A549 treated with ZK216348 at 1 μM for 4 hours (cell line): ENCODE data around the gene KBTBD13. TPM values are rescaled to one million over a fixed set of nuclear protein-coding genes. Genes with fewer than 3 reads are reported as not detected.

Source experiments
- total RNA-seq: library from RNA; stranded (reverse); fragments of 200-300 nt; extraction: Qiagen RNA extraction; gene quantifications from 5 replicates; pipeline ENCODE4 v1.2.3, GENCODE V29; 2022; ENCODE audit warnings: low read depth

KBTBD13 gene
- not detected in 5 replicates for total RNA-seq

DNA sequence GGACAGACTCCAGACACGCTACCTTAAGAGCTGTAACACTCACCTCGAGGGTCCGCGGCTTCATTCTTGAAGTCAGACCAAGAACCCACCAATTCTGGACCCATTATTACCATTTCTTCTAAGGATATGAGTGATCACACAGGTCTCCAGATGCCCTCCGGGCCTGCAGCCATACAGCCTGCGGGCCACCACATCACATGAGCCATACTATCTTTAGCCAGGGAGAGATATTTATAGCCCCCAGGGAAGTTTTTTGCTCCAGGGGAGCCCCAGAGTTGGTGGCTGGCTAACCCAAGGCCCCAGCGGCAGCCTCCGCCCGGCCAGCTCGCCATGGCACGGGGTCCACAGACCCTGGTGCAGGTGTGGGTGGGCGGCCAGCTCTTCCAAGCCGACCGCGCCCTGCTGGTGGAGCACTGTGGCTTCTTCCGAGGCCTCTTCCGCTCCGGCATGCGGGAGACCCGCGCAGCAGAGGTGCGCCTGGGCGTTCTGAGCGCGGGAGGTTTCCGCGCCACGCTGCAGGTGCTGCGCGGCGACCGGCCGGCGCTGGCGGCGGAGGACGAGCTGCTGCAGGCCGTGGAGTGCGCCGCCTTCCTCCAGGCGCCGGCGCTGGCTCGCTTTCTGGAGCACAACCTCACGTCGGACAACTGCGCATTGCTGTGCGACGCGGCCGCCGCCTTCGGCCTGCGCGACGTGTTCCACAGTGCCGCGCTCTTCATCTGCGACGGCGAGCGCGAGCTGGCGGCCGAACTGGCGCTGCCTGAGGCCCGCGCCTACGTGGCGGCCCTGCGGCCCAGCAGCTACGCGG lies at the start of gene KBTBD13:
TSS of gene KBTBD13 (plus strand) at position 261 of the 805 bp plus-strand sequence. CDS start at position 331, 70 bp downstream.

DNA sequence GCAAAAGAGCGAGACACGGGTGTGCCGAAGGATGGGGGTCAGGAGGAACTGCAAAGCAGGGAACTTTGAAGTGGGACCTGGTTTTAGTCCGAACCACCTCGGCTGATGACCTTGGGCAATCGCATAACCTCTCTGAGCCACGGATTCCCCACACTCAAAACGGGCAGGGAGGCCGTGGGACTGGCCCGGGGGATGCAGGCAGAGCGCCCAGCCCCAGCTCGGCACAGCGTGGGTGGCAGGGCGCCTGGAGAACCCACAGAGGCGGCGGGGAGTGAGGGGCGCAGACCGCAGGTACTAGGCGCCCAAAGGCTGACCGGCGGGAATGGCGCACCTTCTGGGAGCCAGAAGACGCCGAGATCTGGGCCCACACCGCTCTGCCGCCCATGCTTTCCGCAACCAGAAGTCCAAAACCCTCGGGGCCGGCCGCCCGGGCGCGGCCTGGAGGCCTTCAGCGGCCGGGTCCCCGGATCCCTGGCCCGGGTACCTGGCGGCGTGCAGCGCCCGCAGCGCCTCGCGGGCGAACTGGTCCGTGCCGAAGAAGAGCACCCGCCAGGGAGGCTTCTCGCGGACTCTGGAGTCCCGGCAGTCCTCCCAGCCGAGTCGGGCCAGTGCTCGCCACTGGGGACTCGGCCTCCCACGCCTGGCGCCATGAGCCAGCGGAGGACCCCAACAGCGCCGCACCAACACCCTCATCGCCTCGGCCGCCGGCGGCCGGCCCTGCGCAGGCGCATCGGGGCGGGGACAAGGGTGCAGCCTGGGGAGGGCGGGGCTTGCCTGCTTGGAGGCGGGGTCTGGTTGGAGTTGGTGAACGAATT lies 47.4 kb upstream of the KBTBD13 start, which contains the start of gene MTFMT:
TSS of gene MTFMT (minus strand) at position 719 of the 815 bp plus-strand sequence. CDS start at position 693, 26 bp downstream.

DNA sequence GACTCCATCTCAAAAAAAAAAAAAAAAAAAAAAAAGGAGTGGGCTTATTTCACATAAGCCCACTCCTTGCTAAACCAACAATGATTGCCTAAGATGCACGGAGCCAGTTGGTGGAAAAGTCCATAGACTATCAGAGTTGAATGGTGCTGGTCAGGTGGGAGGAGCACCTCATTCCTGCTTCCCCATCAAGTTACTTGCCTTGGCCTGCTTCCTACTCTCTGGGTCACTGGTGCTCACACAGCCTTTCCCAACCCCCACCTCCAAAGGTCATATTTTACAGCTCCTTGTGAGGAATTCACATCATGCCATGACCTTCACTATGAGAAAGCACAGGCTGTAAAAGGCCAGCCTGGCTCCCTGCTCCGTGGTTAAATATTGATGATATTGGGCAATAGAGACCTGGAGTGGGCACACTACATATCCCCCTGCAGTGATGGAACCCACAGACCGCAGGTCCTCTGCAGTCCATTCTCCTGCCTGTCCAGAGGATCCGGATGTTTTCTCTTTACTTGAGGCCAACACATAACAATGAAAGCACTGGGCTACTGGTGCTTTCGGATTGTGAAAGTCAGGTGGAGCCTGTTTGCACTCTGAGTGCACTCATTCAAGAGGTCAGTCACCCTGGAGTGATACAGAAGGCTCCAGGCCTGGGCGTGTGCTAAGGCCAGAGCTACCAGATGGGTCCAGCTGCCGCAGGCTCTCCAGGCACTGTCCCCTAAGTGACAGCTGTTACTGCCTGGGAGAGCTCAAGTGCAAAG lies 31.6 kb upstream of the KBTBD13 start, which contains the start of gene SLC51B:
TSS of gene SLC51B (plus strand) at position 664 of the 758 bp plus-strand sequence. CDS start 4,618 bp downstream, outside the sequence.

DNA sequence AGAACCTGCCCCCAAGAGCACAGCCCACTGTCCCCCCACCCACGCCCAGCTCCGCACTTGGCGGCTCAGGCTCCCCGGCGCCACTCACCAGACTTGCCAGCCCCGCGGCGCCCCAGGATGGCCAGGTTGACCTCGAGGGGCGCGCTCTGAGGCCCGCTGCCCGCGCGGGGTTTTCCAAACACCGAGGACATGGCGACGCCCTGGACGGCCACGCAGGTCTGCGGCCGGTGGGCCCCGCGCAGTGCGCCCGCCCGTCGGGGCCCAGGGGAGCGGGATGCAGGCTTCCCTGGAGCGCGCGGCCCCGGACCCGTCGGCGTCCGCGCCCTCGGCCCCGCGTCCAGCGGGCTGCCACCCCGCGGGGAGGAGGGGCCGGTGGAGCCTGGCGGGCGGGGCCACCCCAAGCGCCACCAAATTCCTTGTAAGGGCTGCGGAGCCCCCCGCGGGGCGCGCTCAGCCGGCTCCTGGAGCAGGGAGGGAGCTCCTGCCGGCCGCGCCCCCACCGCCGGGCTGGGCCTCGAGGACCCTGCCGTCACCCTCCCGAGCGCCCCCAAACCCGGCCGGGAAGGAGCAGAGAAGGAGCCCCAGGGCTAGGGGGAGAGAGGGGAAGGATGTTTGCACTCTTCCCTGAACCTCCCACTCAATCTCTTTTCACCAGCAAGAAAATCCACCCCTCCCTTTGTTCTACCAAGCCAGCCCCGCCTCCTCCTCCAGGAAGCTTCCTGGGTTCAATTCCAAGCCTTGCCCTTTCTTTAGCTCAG lies 8.7 kb upstream of the KBTBD13 start, which contains the start of gene RASL12:
TSS of gene RASL12 (minus strand) at position 347 of the 758 bp plus-strand sequence. CDS start at position 191, 156 bp downstream.

DNA sequence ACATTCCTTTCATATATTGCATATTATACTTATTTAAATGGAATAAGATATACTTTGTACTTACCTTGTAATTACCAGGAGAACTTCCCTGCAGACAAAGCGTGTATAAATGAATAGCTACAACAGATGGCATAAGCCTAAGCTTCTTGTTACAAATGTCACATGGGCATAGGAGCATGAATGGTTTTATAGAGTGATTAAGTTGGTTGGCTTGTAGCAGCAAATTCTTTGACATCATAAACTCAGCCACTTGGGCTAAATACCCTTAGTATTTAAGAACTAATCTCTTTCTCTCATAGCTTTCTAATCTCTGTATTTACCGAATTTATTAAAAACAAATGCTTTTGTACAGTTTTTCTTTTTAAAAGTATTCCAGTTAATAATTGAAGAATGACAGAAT lies 38.5 kb downstream of the KBTBD13 start, which contains the start of gene UBAP1L:
TSS of gene UBAP1L (minus strand) at position 115 of the 400 bp plus-strand sequence. CDS start 8,985 bp downstream, outside the sequence.

Other genes starting within 250 kb of the KBTBD13 start
- 5.1 to 6.1 TPM (median 5.9 TPM) in 5 replicates for gene PLEKHO2, start 234.8 kb upstream of the KBTBD13 start, total RNA-seq
- gene ANKDD1A, start 164.8 kb upstream of the KBTBD13 start, total RNA-seq: 1.4 to 2.0 TPM (median 1.7 TPM) in 5 replicates
- 114 to 131 TPM (median 120 TPM) in 5 replicates for gene SPG21, start 86.8 kb upstream of the KBTBD13 start, total RNA-seq
- 22.3 to 33.7 TPM (median 26.3 TPM) in 5 replicates for gene MTFMT, start 47.1 kb upstream of the KBTBD13 start, total RNA-seq
- 13.1 to 18.9 TPM (median 15.7 TPM) in 5 replicates for gene SLC51B, start 31.4 kb upstream of the KBTBD13 start, total RNA-seq
- 0.08 to 0.19 TPM (median 0.15 TPM) in 5 replicates for gene RASL12, start 8.8 kb upstream of the KBTBD13 start, total RNA-seq
- gene UBAP1L, start 38.5 kb downstream of the KBTBD13 start, total RNA-seq: 0.29 to 1.3 TPM (median 0.88 TPM) in 5 replicates
- 22.0 to 29.0 TPM (median 28.4 TPM) in 5 replicates for gene PDCD7, start 57.1 kb downstream of the KBTBD13 start, total RNA-seq
- gene CLPX, start 108.6 kb downstream of the KBTBD13 start, total RNA-seq: 42.7 to 63.1 TPM (median 53.0 TPM) in 5 replicates
- 0.07 to 0.09 TPM (median 0.08 TPM) in 5 replicates for gene CILP, start 134.7 kb downstream of the KBTBD13 start, total RNA-seq
- 9.2 to 10.9 TPM (median 10.3 TPM) in 5 replicates for gene PARP16, start 210.1 kb downstream of the KBTBD13 start, total RNA-seq
- not detected in 5 replicates for gene RNU5A-1, start 219.3 kb downstream of the KBTBD13 start, total RNA-seq
- gene RNU5B-1, start 227.9 kb downstream of the KBTBD13 start, total RNA-seq: not detected in 5 replicates